Fibroblast of the conjunctiva (primary cell): ENCODE data around the gene STXBP3.

Experiments
- DNase-seq: peaks from one replicate; pipeline ENCODE4 v3.0.0-alpha.2; 2010; ENCODE audit warnings: low read depth

STXBP3 gene

GRCh38 chr1:108843390-108844137 is 97.1 kb downstream of the STXBP3 start:
- DNase-seq, result no peak

GRCh38 chr1:108845446-108845845 is 99.0 kb downstream of the STXBP3 start:
- no peak for DNase-seq

GRCh38 chr1:108845991-108846390 is 99.5 kb downstream of the STXBP3 start:
- DNase-seq, result no peak

GRCh38 chr1:108847494-108847893 is 101.0 kb downstream of the STXBP3 start:
- DNase-seq, result no peak

- DNase-seq, result no peak
Observed at GRCh38 chr1:108848806-108849205, 102.3 kb downstream of the STXBP3 start.

- DNase-seq, result no peak
Observed at GRCh38 chr1:108850929-108851328, 104.5 kb downstream of the STXBP3 start.

GRCh38 chr1:108851567-108851966 is 105.1 kb downstream of the STXBP3 start:
- no peak for DNase-seq

- no peak for DNase-seq
Observed at GRCh38 chr1:108852221-108852975, 105.9 kb downstream of the STXBP3 start.

GRCh38 chr1:108854221-108855019 is 107.9 kb downstream of the STXBP3 start:
- no peak for DNase-seq

GRCh38 chr1:108856994-108857393 is 110.5 kb downstream of the STXBP3 start, which contains the start of gene AKNAD1:
AKNAD1 (minus strand) TSS chr1:108857094; CDS start chr1:108852664, 4,430 bp downstream.
- no peak for DNase-seq

- DNase-seq, result no peak
Observed at GRCh38 chr1:108858230-108858950, 111.9 kb downstream of the STXBP3 start.
